Stomach smooth muscle (tissue), 2 donors: Measurements from ENCODE around the gene PTPRM.

Experiments
- H3K27ac ChIP-seq: one replicate; pipeline ENCODE4 v1.7.0; 2013; ENCODE audit warnings: mild to moderate bottlenecking, low read length, inconsistent platforms
- H3K27me3 ChIP-seq, 2 donors: one replicate each; pipeline ENCODE4 v1.7.0; 2013; ENCODE audit warnings: low read length in 2 of 2; ENCODE audit not compliant: insufficient read depth in 2 of 2, control insufficient read depth in 1 of 2
- H3K36me3 ChIP-seq, 2 donors: one replicate each; pipeline ENCODE4 v1.7.0; 2013; ENCODE audit warnings: low read length in 2 of 2; ENCODE audit not compliant: control insufficient read depth in 2 of 2, insufficient read depth in 2 of 2
- H3K4me1 ChIP-seq: one replicate; pipeline ENCODE4 v1.7.0; 2013; ENCODE audit warnings: low read length; ENCODE audit not compliant: control insufficient read depth, insufficient read depth
- H3K4me3 ChIP-seq, 2 donors: one replicate each; pipeline ENCODE4 v1.7.0; 2013; ENCODE audit warnings: low read length in 2 of 2
- H3K9ac ChIP-seq, 2 donors: one replicate each; pipeline ENCODE4 v1.7.0; 2013; ENCODE audit warnings: low read length in 2 of 2, mild to moderate bottlenecking in 1 of 2
- H3K9me3 ChIP-seq, 2 donors: one replicate each; pipeline ENCODE4 v1.7.0; 2013; ENCODE audit warnings: low read length in 2 of 2; ENCODE audit not compliant: control insufficient read depth in 2 of 2
- donor health status: healthy.
- donor health status: Pancreatic carcinoma.

PTPRM gene

DNA sequence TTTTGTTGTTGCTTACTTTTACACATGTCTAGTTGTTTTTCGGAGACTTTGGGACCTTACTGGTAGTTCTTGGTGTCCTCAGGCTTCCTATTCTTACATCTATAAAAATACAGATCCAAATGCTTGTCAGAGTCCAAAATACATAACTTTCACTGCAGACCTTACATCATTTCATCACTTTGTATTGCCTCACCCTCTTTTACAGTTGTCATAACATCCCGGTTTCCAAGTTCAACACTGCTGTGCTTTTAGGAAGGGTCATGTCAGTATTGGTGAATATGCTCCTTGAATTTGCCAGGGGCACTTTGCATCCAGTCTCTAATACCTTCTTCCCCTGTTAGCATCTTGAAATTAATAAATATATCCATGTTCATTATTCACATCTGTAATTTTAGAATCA is 523.9 kb downstream of the PTPRM start:
- Histone ChIP-seq H3K9ac (no peak overlapping the region), H3K36me3 (peaks cover 0 to 1% of the 10 kb centered on the region in 2 donors), H3K4me1 (no peaks in the 10 kb centered on the region), H3K27ac (no peak overlapping the region), H3K9me3 (no peaks in the 10 kb centered on the region), H3K27me3 (no peaks in the 10 kb centered on the region), H3K4me3 (no peak overlapping the region)

DNA sequence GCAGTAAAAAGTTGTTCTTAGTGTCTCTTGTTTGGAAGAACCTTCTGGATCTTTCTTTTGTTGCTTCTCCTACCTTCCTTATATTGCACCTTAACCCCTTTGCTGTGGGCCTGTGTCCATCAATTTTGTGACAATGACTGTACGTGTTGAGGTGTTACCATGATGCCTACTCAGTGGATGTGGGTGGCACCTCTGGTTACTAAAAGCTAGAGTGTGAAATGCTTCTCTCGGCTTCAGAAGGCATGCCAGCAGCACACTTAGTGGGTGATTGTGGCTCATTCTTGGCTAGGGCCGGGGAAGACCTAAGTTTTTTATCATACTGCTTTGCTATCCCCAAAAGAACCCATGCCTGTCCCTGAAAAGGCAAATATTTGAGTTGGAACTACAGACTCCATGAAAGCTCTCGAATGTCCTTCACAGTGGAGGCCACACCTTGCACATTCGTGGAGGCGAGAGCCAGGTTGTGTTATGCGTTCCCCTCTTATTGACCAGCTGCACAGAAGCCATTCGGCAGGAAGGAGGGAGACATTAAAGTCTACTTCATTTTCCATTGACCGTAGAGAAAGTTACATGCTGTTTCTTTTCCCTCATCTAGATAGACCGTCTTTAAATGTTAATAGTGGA is 528.9 kb downstream of the PTPRM start:
- Histone ChIP-seq H3K9me3 (no peaks in the 10 kb centered on the region), H3K4me1 (no peaks in the 10 kb centered on the region), H3K4me3 (no peak overlapping the region), H3K9ac (no peak overlapping the region), H3K36me3 (peaks cover 0 to 2% of the 10 kb centered on the region in 2 donors), H3K27me3 (no peaks in the 10 kb centered on the region), H3K27ac (no peak overlapping the region)

DNA sequence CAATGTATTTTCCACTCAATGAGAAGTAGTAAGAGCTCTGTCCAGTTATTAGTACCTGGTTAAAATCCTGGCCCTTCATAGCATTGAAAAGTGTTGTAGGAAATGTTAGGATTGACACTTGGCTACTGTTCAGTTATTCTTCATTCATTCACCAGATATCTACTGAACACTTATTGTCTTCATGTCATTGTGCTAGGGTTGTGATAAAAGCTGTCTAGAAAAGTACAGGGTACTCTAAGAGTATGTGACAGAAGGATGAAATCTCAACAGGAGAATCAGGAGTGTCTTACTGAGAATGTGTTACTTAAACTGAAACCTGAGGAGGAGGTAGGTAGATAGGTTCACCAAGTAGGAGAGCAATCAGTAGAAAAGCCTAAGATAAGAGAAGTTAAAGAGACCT is 530.3 kb downstream of the PTPRM start:
- no peaks in the 10 kb centered on the region for H3K27me3 ChIP-seq
- H3K9me3 ChIP-seq, result peaks cover 0 to under 1% of the 10 kb centered on the region in 2 donors
- H3K27ac ChIP-seq, result no peak overlapping the region
- H3K36me3 ChIP-seq, result peaks cover 0 to 2% of the 10 kb centered on the region in 2 donors
- no peak overlapping the region for H3K9ac ChIP-seq
- H3K4me1 ChIP-seq, result no peaks in the 10 kb centered on the region
- no peak overlapping the region for H3K4me3 ChIP-seq

DNA sequence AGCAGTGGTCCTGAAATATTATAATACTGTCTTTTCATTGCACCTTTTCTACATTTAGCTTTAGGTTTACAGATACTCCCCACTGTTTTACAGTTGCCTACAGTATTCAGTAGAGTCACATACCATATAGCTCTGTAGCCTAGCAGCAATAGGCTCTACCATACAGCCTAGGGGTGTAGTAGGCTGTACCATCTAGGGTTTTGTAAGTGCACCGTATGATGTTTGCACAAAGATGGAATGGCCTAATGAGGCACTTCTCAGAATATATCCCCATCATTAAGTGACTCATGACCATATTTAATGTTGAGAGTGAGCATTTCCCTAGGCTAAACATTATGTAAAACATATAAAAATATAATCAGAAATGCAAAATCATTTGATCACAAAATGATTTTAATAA is 530.8 kb downstream of the PTPRM start:
- Histone ChIP-seq H3K36me3 (peaks cover 0 to 2% of the 10 kb centered on the region in 2 donors), H3K27ac (no peak overlapping the region), H3K27me3 (no peaks in the 10 kb centered on the region), H3K9me3 (peaks cover 0 to 2% of the 10 kb centered on the region in 2 donors), H3K4me3 (no peak overlapping the region), H3K9ac (no peak overlapping the region), H3K4me1 (no peaks in the 10 kb centered on the region)

DNA sequence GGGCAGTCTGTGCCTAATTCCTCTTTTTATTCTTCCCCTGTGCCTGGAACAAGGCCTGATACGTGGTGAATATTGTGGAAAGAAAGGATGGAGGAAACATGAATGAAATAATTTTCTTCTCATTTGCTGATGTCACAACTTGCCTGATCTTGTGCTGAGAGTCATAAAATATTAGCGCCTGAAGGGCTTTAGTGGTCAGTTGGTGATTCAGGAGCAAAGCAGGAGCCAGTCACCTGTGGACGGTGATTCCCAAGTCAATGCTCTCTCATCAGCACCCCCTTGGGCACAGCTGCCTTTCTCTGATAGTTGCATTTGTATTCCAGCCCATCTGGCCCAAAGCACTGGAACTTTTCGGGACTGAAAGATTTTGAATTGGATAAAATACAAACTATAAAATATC is 539.5 kb downstream of the PTPRM start:
- no peaks in the 10 kb centered on the region for H3K27me3 ChIP-seq
- H3K27ac ChIP-seq, result no peak overlapping the region
- no peak overlapping the region for H3K9ac ChIP-seq
- H3K4me1 ChIP-seq, result no peaks in the 10 kb centered on the region
- H3K4me3 ChIP-seq, result no peak overlapping the region
- peaks cover 0 to 6% of the 10 kb centered on the region in 2 donors for H3K9me3 ChIP-seq
- no peaks in the 10 kb centered on the region for H3K36me3 ChIP-seq

DNA sequence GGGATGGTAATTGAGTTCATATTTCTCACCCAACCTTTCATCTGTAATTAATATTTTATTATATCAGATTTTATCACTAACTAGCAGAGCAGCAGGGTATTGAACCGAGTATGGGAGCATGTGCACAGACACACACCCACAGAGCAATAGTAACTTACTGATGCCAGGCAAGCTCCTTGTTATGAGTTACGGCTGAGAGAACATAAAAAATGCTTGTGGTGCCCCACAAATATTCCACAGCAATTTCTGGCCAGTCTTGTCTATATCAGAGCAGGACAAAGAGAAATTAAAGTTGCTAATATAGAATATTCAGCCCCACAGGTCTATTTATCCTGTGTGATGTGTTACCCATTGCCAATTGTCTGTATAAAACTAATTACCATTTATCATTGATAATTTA is 540.3 kb downstream of the PTPRM start:
- Histone ChIP-seq H3K9me3 (peaks cover 0 to 5% of the 10 kb centered on the region in 2 donors), H3K4me1 (no peaks in the 10 kb centered on the region), H3K27me3 (no peaks in the 10 kb centered on the region), H3K27ac (no peak overlapping the region), H3K36me3 (no peaks in the 10 kb centered on the region), H3K4me3 (no peak overlapping the region), H3K9ac (no peak overlapping the region)

DNA sequence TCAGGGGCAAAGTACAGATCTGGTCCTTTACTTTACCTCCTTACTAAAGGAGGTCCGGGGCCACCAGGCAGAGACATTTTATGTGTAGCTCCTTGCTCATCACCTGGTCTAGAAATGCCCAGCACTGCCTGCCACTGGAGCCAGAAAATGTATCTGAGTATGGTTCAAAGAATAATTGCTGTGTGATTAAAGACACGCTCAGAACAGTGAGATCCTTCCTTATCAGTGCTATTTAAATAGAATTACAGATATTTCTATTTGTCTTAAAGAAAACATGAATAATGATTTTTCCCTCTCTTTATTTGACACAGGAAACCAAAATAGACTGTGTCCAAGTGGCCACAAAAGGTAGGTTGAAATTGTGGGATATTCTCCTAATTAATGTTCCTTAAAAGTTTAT is 547.4 kb downstream of the PTPRM start:
- no peaks in the 10 kb centered on the region for H3K27me3 ChIP-seq
- no peak overlapping the region for H3K27ac ChIP-seq
- no peaks in the 10 kb centered on the region for H3K36me3 ChIP-seq
- H3K4me1 ChIP-seq, result no peaks in the 10 kb centered on the region
- no peak overlapping the region for H3K9ac ChIP-seq
- no peaks in the 10 kb centered on the region for H3K9me3 ChIP-seq
- H3K4me3 ChIP-seq, result no peak overlapping the region

DNA sequence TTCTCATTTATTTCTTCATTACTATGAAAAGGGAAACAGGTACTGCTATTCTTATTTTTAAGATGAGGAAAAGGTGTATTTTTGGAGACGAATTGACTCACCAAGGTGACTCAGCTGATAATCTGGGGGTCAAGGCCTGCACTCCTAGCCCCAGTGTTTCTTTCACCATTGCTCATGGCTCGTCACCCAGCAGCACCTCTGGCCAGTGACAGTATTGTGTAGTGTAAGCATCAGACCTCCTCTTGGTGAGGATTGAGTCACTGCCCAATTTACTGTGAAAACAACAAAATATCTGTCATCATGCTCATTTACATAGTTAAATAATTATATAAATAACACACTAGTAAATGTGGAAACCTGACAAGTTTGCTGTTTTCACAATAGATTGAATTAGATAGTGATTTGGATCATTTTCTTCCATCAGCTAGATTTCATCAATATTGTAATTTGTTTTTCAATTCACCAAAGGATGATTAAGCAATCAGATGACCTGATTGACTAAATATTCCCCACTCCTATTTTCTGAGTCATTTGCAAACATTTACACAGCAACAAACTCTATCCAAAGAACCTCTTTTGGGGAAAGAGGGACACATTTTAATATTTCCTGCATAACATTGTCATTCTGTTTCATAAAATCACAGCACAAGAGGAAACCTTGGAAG is 549.4 kb downstream of the PTPRM start:
- Histone ChIP-seq H3K9me3 (no peaks in the 10 kb centered on the region), H3K27ac (no peak overlapping the region), H3K4me1 (no peaks in the 10 kb centered on the region), H3K36me3 (no peaks in the 10 kb centered on the region), H3K4me3 (no peak overlapping the region), H3K9ac (no peak overlapping the region), H3K27me3 (no peaks in the 10 kb centered on the region)

DNA sequence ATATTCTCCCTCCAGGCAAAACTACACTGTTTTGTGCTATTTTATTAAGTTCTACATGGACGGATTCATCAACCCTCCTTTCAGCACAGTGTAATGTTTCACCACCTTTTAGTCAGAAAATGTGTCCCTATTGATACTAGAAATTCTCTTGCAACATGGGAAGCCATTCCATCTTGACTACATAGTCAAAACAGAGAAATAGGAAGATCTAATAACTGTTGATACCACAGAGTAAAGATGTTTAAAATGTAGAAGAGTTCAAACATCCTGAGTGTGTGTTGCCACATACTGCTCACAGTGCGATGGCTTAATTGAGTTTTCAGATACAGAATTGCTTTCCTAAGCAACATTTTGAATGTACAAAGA is 549.9 kb downstream of the PTPRM start:
- Histone ChIP-seq H3K36me3 (no peaks in the 10 kb centered on the region), H3K27me3 (no peaks in the 10 kb centered on the region), H3K4me3 (no peak overlapping the region), H3K27ac (no peak overlapping the region), H3K9ac (no peak overlapping the region), H3K9me3 (no peaks in the 10 kb centered on the region), H3K4me1 (no peaks in the 10 kb centered on the region)

DNA sequence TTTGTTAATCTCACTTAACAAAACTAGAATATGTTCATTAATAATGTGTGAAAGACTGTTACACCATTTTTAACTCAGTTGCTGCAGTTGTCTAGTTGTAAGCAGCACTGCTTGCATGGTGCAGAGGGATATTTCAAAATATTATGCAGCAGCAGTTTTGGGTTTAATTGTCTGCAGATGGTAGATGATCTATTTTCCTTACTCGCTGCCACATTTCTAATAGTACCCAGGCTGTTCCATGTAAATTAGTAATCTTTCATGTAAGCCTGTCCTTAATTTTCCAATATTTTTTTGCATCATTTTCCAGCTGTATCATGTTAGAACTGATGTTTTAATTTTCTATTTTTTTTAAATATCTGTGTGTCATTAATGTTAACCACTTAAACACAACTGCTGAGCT is 554.0 kb downstream of the PTPRM start:
- Histone ChIP-seq H3K9me3 (no peaks in the 10 kb centered on the region), H3K4me3 (no peak overlapping the region), H3K4me1 (no peaks in the 10 kb centered on the region), H3K27me3 (no peaks in the 10 kb centered on the region), H3K36me3 (no peaks in the 10 kb centered on the region), H3K9ac (no peak overlapping the region), H3K27ac (no peak overlapping the region)

DNA sequence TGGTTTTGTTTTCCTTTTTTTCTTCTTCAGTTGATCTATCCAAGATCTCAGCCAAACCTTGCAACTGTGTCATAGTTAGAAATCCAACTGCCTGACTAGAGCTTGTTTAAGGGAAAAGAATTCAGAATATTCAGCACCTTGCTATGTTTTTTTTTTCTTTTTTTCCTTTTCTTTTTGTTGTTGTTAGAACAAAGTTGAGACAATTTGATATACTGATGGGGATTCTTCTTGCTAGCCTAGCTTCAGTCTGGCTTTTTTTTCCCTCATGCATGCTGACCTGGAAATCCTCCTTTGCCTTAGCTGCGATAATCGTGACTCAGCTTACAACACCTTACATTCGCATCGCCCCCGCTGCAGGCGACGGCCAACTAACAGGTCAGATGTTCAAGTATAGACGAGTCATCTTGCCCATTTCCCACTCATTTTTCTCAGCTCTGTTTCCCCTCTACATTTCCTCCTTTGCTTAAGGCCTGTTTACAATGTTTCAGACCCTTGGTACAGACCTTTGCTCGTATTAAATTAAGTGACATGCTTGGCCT is 554.9 kb downstream of the PTPRM start:
- Histone ChIP-seq H3K27me3 (no peaks in the 10 kb centered on the region), H3K36me3 (no peaks in the 10 kb centered on the region), H3K4me3 (no peak overlapping the region), H3K27ac (no peak overlapping the region), H3K9me3 (no peaks in the 10 kb centered on the region), H3K4me1 (no peaks in the 10 kb centered on the region), H3K9ac (no peak overlapping the region)
